ENCODE results near the gene ISG20L2. TPM values are rescaled to one million over a fixed set of nuclear protein-coding genes. Genes with fewer than 3 reads are reported as not detected.

Gene ISG20L2
- total RNA-seq, 1 donor from 2014 or later, result 12.0 TPM

- no peak for ATAC-seq
- intact Hi-C loops (cut with micrococcal nuclease), result no loop called here
- no peak for DNase-seq
Observed at GRCh38 chr1:156744344-156744743, 15.8 kb upstream of the ISG20L2 start.

GRCh38 chr1:156743367-156744302, 15.1 kb upstream of the ISG20L2 start:
- ATAC-seq (no peak), DNase-seq (no peak)
- intact Hi-C loops (cut with micrococcal nuclease), result no loop called here

GRCh38 chr1:156742801-156743200, 14.2 kb upstream of the ISG20L2 start:
- intact Hi-C loops (cut with micrococcal nuclease), result no loop called here
- DNase-seq, result no peak
- no peak for ATAC-seq

GRCh38 chr1:156742017-156742416, 13.5 kb upstream of the ISG20L2 start:
- DNase-seq, result no peak
- intact Hi-C loops (cut with micrococcal nuclease), result no loop called here
- ATAC-seq, result no peak

- DNase-seq (no peak), ATAC-seq (peak; percentile 1)
- intact Hi-C loops (cut with micrococcal nuclease), result no loop called here
Observed at GRCh38 chr1:156741481-156741983, 13.0 kb upstream of the ISG20L2 start.

GRCh38 chr1:156740741-156741480, 12.3 kb upstream of the ISG20L2 start, which contains the start of gene MRPL24:
MRPL24 (minus strand) TSS chr1:156741088; CDS start chr1:156738704, 2,384 bp downstream.
- ATAC-seq (peak; percentile 92), DNase-seq (peak; percentile 97)
- intact Hi-C loops (cut with micrococcal nuclease), result no loop called here

- DNase-seq, result no peak
- peak; percentile 2 for ATAC-seq
- intact Hi-C loops (cut with micrococcal nuclease), result no loop called here
Observed at GRCh38 chr1:156740237-156740740, 11.7 kb upstream of the ISG20L2 start.

- ATAC-seq (no peak), DNase-seq (no peak)
- intact Hi-C loops (cut with micrococcal nuclease), result no loop called here
Observed at GRCh38 chr1:156738916-156739315, 10.3 kb upstream of the ISG20L2 start.

GRCh38 chr1:156738407-156738806, 9.8 kb upstream of the ISG20L2 start:
- intact Hi-C loops (cut with micrococcal nuclease), result no loop called here

GRCh38 chr1:156733989-156734584, 5.5 kb upstream of the ISG20L2 start:
- intact Hi-C loops (cut with micrococcal nuclease), result no loop called here
- no peak for ATAC-seq
- DNase-seq, result no peak

More at GRCh38 chr1:156738407-156738806, 9.8 kb upstream of the ISG20L2 start:
- no peak for DNase-seq
- no peak for ATAC-seq

- DNase-seq (peak; percentile 88), ATAC-seq (peak; percentile 79)
- intact Hi-C loops (cut with micrococcal nuclease), result loop anchor here (5.0 kb wide), 1 partner anchor 39 kb away; the partner anchor contains the start of gene PRCC
Observed at GRCh38 chr1:156727926-156728598, 504 bp downstream of the ISG20L2 start, which contains the start of gene METTL25B. METTL25B (plus strand) TSS chr1:156728469; CDS start chr1:156729105, 636 bp downstream.

GRCh38 chr1:156727492-156727891, 1.1 kb downstream of the ISG20L2 start:
- DNase-seq, result no peak
- intact Hi-C loops (cut with micrococcal nuclease), result loop anchor here (5.0 kb wide), 1 partner anchor 40 kb away; the partner anchor contains the start of gene PRCC
- ATAC-seq, result no peak

GRCh38 chr1:156726549-156727226, 1.9 kb downstream of the ISG20L2 start:
- DNase-seq, result no peak
- intact Hi-C loops (cut with micrococcal nuclease), result loop anchor here (5.0 kb wide), 1 partner anchor 41 kb away; the partner anchor contains the start of gene PRCC
- no peak for ATAC-seq

GRCh38 chr1:156725683-156726280, 2.8 kb downstream of the ISG20L2 start:
- intact Hi-C loops (cut with micrococcal nuclease), result loop anchor here (1.0 to 5.0 kb wide), 2 partner anchors 36 to 42 kb away; partner anchors contain the start of gene PRCC
- peak; percentile 73 for ATAC-seq
- DNase-seq, result peak; percentile 94

- ATAC-seq (no peak), DNase-seq (no peak)
- intact Hi-C loops (cut with micrococcal nuclease), result no loop called here
Observed at GRCh38 chr1:156721535-156721934, 7.0 kb downstream of the ISG20L2 start.

- ATAC-seq (no peak), DNase-seq (no peak)
- intact Hi-C loops (cut with micrococcal nuclease), result no loop called here
Observed at GRCh38 chr1:156721131-156721530, 7.4 kb downstream of the ISG20L2 start.

GRCh38 chr1:156717351-156717750, 11.2 kb downstream of the ISG20L2 start:
- intact Hi-C loops (cut with micrococcal nuclease), result no loop called here
- ATAC-seq, result no peak
- DNase-seq, result no peak

All from left ventricle myocardium superior (tissue), 1 donor.